Measurements from ENCODE around the gene EMCN.
"Not testable (repeated sequence)": the region's sequence is repeated elsewhere in the genome, so short reads cannot be mapped to it uniquely, and the experiment has no call there.

The EMCN gene

DNA sequence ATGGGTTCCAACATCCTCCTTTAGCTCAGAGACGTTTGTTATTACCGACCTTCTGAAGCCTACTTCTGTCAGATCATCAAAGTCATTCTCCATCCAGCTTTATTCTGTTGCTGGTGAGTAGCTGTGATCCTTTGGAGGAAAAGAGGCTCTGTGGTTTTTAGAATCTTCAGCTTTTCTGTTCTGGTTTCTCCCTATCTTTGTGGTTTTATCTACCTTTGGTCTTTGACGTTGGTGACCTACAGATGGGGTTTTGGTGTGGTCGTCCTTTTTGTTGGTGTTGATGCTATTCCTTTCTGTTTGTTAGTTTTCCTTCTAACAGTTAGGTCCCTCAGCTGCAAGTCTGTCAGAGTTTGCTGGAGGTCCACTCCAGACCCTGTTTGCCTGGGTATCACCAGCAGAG, 12.3 kb upstream of the EMCN start:
- not testable (repeated sequence) for H3K36me3 ChIP-seq (ENCODE audit: control insufficient read depth in 1 of 2, insufficient read depth in 2 of 2, low read length in 2 of 2); H3K27me3 ChIP-seq (ENCODE audit: control insufficient read depth in 1 of 2, insufficient read depth in 2 of 2, low read length in 2 of 2); H3K4me1 ChIP-seq (ENCODE audit: control insufficient read depth in 1 of 2, insufficient read depth in 2 of 2, low read length in 2 of 2); H3K9ac ChIP-seq (ENCODE audit: low read depth in 1 of 2, low read length in 2 of 2); H3K27ac ChIP-seq (ENCODE audit: low read depth, low read length); H3K4me3 ChIP-seq (ENCODE audit: low read depth in 1 of 2, low read length in 2 of 2); H3K9me3 ChIP-seq (ENCODE audit: control insufficient read depth in 1 of 2, low read length in 2 of 2)

DNA sequence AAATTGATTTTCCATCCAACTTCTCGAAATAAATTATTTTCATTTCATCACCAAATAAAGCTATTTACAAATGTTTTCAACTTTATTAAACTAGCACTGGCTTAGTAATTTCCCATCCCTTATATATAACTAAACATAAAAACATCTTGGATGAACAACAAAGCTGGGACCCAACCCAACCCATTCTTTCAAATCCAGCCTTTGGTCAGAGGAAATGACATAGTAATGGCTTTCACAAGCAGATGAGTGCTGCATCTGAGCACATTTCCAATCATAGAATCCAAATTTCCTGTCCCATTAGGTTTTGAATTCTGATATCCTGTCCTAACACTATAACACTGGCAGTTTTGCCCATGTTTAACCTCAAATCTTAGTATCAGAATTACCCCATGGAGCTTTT, 7.9 kb upstream of the EMCN start:
- Histone ChIP-seq H3K4me3 (ENCODE audit: low read depth in 1 of 2, low read length in 2 of 2) (no peak overlapping the region), H3K4me1 (ENCODE audit: control insufficient read depth in 1 of 2, insufficient read depth in 2 of 2, low read length in 2 of 2) (no peaks in the 10 kb centered on the region), H3K9ac (ENCODE audit: low read depth in 1 of 2, low read length in 2 of 2) (no peak overlapping the region), H3K27ac (ENCODE audit: low read depth, low read length) (no peak overlapping the region), H3K9me3 (ENCODE audit: control insufficient read depth in 1 of 2, low read length in 2 of 2) (no peaks in the 10 kb centered on the region), H3K27me3 (ENCODE audit: control insufficient read depth in 1 of 2, insufficient read depth in 2 of 2, low read length in 2 of 2) (no peaks in the 10 kb centered on the region), H3K36me3 (ENCODE audit: control insufficient read depth in 1 of 2, insufficient read depth in 2 of 2, low read length in 2 of 2) (no peaks in the 10 kb centered on the region)

- H3K9me3 ChIP-seq (ENCODE audit: control insufficient read depth in 1 of 2, low read length in 2 of 2) = no peaks in the 10 kb centered on the region
- no peaks in the 10 kb centered on the region for H3K27me3 ChIP-seq (ENCODE audit: control insufficient read depth in 1 of 2, insufficient read depth in 2 of 2, low read length in 2 of 2)
- no peak overlapping the region for H3K27ac ChIP-seq (ENCODE audit: low read depth, low read length)
- H3K36me3 ChIP-seq (ENCODE audit: control insufficient read depth in 1 of 2, insufficient read depth in 2 of 2, low read length in 2 of 2) = no peaks in the 10 kb centered on the region
- no peak overlapping the region for H3K4me3 ChIP-seq (ENCODE audit: low read depth in 1 of 2, low read length in 2 of 2)
- no peak overlapping the region for H3K9ac ChIP-seq (ENCODE audit: low read depth in 1 of 2, low read length in 2 of 2)
- no peaks in the 10 kb centered on the region for H3K4me1 ChIP-seq (ENCODE audit: control insufficient read depth in 1 of 2, insufficient read depth in 2 of 2, low read length in 2 of 2)
These were observed 1.4 kb upstream of the EMCN start for GRCh38 chr4:100519205-100519604.

DNA sequence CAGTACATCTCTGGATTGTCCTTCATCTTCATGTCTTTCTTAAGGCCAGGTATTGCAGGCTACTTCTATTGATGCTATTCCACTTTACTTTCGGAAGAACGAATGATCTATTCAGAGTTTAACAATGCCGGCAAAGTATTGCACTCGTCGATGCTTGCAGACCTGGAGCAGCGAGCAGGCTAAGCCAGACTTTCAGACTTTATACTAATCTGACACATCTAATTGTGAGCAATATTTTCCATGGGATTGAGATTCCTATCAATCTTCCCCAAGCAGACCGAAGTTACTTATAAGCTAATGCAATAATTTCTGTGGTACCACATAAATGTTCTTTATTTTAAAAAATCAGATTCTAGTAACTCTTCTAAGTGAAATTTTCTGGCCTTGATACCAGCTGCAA, 1.6 kb downstream of the EMCN start:
- no peaks in the 10 kb centered on the region for H3K27me3 ChIP-seq (ENCODE audit: control insufficient read depth in 1 of 2, insufficient read depth in 2 of 2, low read length in 2 of 2)
- H3K27ac ChIP-seq (ENCODE audit: low read depth, low read length) = no peak overlapping the region
- no peak overlapping the region for H3K4me3 ChIP-seq (ENCODE audit: low read depth in 1 of 2, low read length in 2 of 2)
- no peaks in the 10 kb centered on the region for H3K9me3 ChIP-seq (ENCODE audit: control insufficient read depth in 1 of 2, low read length in 2 of 2)
- H3K9ac ChIP-seq (ENCODE audit: low read depth in 1 of 2, low read length in 2 of 2) = no peak overlapping the region
- no peaks in the 10 kb centered on the region for H3K36me3 ChIP-seq (ENCODE audit: control insufficient read depth in 1 of 2, insufficient read depth in 2 of 2, low read length in 2 of 2)
- H3K4me1 ChIP-seq (ENCODE audit: control insufficient read depth in 1 of 2, insufficient read depth in 2 of 2, low read length in 2 of 2) = no peaks in the 10 kb centered on the region

GRCh38 chr4:100511896-100512295, 5.9 kb downstream of the EMCN start:
- no peaks in the 10 kb centered on the region for H3K9me3 ChIP-seq (ENCODE audit: control insufficient read depth in 1 of 2, low read length in 2 of 2)
- H3K27me3 ChIP-seq (ENCODE audit: control insufficient read depth in 1 of 2, insufficient read depth in 2 of 2, low read length in 2 of 2) = no peaks in the 10 kb centered on the region
- no peak overlapping the region for H3K4me3 ChIP-seq (ENCODE audit: low read depth in 1 of 2, low read length in 2 of 2)
- H3K27ac ChIP-seq (ENCODE audit: low read depth, low read length) = no peak overlapping the region
- no peak overlapping the region for H3K9ac ChIP-seq (ENCODE audit: low read depth in 1 of 2, low read length in 2 of 2)
- H3K4me1 ChIP-seq (ENCODE audit: control insufficient read depth in 1 of 2, insufficient read depth in 2 of 2, low read length in 2 of 2) = no peaks in the 10 kb centered on the region
- no peaks in the 10 kb centered on the region for H3K36me3 ChIP-seq (ENCODE audit: control insufficient read depth in 1 of 2, insufficient read depth in 2 of 2, low read length in 2 of 2)

DNA sequence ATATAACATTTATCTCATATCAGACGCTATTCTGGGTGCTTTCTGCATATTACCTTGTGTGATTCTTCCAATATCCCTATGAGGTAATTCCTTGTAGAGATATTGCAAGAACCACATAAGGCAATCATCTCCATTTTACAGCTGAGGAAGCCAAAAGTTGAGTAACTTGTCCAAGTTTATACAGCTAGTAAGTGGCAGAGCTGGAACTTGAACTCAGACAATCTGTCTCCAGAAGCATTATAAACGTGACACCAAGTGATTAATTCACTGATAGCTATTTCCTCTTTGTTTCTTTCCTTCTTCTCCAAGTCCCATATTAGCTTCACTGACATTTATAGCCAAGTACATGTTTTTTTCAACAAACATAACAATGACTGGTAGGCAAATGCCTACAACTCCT, 7.3 kb downstream of the EMCN start:
- H3K9ac ChIP-seq (ENCODE audit: low read depth in 1 of 2, low read length in 2 of 2) = no peak overlapping the region
- H3K4me1 ChIP-seq (ENCODE audit: control insufficient read depth in 1 of 2, insufficient read depth in 2 of 2, low read length in 2 of 2) = no peaks in the 10 kb centered on the region
- no peak overlapping the region for H3K27ac ChIP-seq (ENCODE audit: low read depth, low read length)
- H3K4me3 ChIP-seq (ENCODE audit: low read depth in 1 of 2, low read length in 2 of 2) = no peak overlapping the region
- no peaks in the 10 kb centered on the region for H3K9me3 ChIP-seq (ENCODE audit: control insufficient read depth in 1 of 2, low read length in 2 of 2)
- H3K27me3 ChIP-seq (ENCODE audit: control insufficient read depth in 1 of 2, insufficient read depth in 2 of 2, low read length in 2 of 2) = no peaks in the 10 kb centered on the region
- H3K36me3 ChIP-seq (ENCODE audit: control insufficient read depth in 1 of 2, insufficient read depth in 2 of 2, low read length in 2 of 2) = no peaks in the 10 kb centered on the region

DNA sequence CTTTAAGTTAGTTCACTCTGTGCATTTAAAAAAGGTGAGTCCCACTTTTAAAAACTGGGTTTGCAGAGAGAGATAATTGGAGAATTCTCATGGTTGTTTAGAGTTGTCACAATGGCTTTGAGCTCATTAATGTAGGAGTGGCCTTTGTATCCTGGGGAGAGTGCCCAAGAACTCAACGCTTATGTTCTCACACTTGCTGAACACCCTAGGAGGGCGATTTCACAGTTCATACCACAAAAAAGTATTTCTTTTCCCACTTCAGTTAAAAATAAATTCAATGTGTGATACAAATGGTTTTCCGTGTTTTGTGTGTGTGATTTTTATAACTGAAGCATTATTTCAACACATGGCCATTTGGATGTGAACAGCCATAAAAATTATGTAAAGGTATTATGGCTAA, 8.4 kb downstream of the EMCN start:
- Histone ChIP-seq H3K9me3 (ENCODE audit: control insufficient read depth in 1 of 2, low read length in 2 of 2) (no peaks in the 10 kb centered on the region), H3K36me3 (ENCODE audit: control insufficient read depth in 1 of 2, insufficient read depth in 2 of 2, low read length in 2 of 2) (no peaks in the 10 kb centered on the region), H3K4me3 (ENCODE audit: low read depth in 1 of 2, low read length in 2 of 2) (no peak overlapping the region), H3K4me1 (ENCODE audit: control insufficient read depth in 1 of 2, insufficient read depth in 2 of 2, low read length in 2 of 2) (no peaks in the 10 kb centered on the region), H3K27ac (ENCODE audit: low read depth, low read length) (no peak overlapping the region), H3K9ac (ENCODE audit: low read depth in 1 of 2, low read length in 2 of 2) (no peak overlapping the region), H3K27me3 (ENCODE audit: control insufficient read depth in 1 of 2, insufficient read depth in 2 of 2, low read length in 2 of 2) (no peaks in the 10 kb centered on the region)

DNA sequence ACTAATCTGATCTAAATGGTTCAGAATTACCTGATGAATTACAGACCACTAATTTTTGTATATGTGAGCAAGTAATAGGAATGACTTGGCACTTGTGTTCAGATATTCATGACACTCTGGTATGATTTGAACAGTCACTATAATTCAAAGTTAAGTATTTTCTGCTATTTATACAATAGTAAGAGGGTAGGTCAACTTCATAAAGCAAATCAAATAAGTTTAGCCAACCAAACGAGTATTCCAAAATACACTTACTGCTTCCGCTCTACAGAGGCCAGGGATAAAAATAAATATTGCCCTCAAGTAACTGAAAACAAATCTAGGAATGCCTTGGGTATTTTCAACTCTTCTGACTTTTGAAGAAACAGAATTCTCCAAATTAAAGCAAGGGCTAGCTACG, 9.1 kb downstream of the EMCN start:
- no peaks in the 10 kb centered on the region for H3K36me3 ChIP-seq (ENCODE audit: control insufficient read depth in 1 of 2, insufficient read depth in 2 of 2, low read length in 2 of 2)
- H3K9me3 ChIP-seq (ENCODE audit: control insufficient read depth in 1 of 2, low read length in 2 of 2) = no peaks in the 10 kb centered on the region
- no peak overlapping the region for H3K9ac ChIP-seq (ENCODE audit: low read depth in 1 of 2, low read length in 2 of 2)
- no peak overlapping the region for H3K27ac ChIP-seq (ENCODE audit: low read depth, low read length)
- no peaks in the 10 kb centered on the region for H3K4me1 ChIP-seq (ENCODE audit: control insufficient read depth in 1 of 2, insufficient read depth in 2 of 2, low read length in 2 of 2)
- H3K27me3 ChIP-seq (ENCODE audit: control insufficient read depth in 1 of 2, insufficient read depth in 2 of 2, low read length in 2 of 2) = no peaks in the 10 kb centered on the region
- no peak overlapping the region for H3K4me3 ChIP-seq (ENCODE audit: low read depth in 1 of 2, low read length in 2 of 2)

DNA sequence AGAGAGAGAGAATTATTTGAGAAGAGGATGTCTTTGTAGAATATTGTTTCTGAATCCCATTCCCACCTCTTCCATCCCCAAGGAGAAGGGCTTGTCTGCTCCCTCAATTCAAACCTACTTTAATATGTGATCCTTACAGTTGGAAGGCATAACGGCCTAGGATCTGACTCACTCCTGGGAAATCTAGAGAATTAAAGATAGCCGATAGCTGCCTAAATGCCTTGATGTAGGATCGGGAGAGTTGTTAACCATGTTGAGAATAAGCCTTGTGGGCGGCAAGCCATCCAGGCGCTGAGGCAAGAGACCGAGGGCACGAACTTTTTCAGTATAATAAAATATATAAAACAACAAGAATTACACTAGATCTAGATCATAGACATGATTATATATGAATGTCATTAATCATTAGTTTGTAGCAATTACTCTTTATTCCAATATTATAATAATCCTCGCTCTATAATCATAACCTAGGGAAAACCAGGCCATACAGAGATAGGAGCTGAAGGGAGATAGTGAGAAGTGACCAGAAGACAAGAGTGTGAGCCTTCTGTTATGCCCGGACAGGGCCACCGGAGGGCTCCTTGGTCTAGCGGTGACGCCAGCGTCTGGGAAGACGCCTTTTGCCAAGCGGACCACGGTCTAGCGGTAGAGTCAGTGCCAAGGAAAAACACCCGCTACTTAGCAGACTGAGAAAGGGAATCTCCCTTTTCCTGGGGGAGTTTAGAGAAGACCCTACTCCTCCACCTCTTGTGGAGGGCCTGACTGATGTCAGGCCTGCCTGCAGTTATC, 13.5 kb downstream of the EMCN start:
- H3K9me3 ChIP-seq (ENCODE audit: control insufficient read depth in 1 of 2, low read length in 2 of 2) = no peaks in the 10 kb centered on the region
- no peak overlapping the region for H3K4me3 ChIP-seq (ENCODE audit: low read depth in 1 of 2, low read length in 2 of 2)
- H3K4me1 ChIP-seq (ENCODE audit: control insufficient read depth in 1 of 2, insufficient read depth in 2 of 2, low read length in 2 of 2) = no peaks in the 10 kb centered on the region
- H3K36me3 ChIP-seq (ENCODE audit: control insufficient read depth in 1 of 2, insufficient read depth in 2 of 2, low read length in 2 of 2) = no peaks in the 10 kb centered on the region
- H3K27ac ChIP-seq (ENCODE audit: low read depth, low read length) = no peak overlapping the region
- no peaks in the 10 kb centered on the region for H3K27me3 ChIP-seq (ENCODE audit: control insufficient read depth in 1 of 2, insufficient read depth in 2 of 2, low read length in 2 of 2)
- no peak overlapping the region for H3K9ac ChIP-seq (ENCODE audit: low read depth in 1 of 2, low read length in 2 of 2)

GRCh38 chr4:100497791-100498190, 20.0 kb downstream of the EMCN start:
- H3K9ac ChIP-seq (ENCODE audit: low read depth in 1 of 2, low read length in 2 of 2) = no peak overlapping the region

DNA sequence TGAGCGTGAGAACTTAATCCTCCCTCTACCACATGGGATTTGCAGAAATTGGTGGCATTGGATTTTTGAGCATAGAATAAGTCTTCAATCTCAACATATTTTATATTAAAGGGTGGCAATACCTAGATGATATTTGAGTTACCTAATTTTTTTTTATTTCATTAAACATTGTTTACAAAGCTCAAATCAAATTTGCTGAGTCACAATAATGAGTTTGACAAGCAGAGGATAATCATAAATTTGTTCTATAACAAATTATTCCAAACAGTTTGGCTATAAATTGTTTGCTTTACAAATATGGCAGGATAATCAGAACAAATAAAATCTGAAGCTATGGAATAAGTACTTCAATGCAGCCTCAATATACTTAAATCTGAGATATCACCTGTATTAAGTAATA, 22.7 kb downstream of the EMCN start:
- Histone ChIP-seq H3K9me3 (ENCODE audit: control insufficient read depth in 1 of 2, low read length in 2 of 2) (no peaks in the 10 kb centered on the region), H3K27me3 (ENCODE audit: control insufficient read depth in 1 of 2, insufficient read depth in 2 of 2, low read length in 2 of 2) (no peaks in the 10 kb centered on the region), H3K9ac (ENCODE audit: low read depth in 1 of 2, low read length in 2 of 2) (no peak overlapping the region), H3K4me1 (ENCODE audit: control insufficient read depth in 1 of 2, insufficient read depth in 2 of 2, low read length in 2 of 2) (no peaks in the 10 kb centered on the region), H3K27ac (ENCODE audit: low read depth, low read length) (no peak overlapping the region), H3K4me3 (ENCODE audit: low read depth in 1 of 2, low read length in 2 of 2) (no peak overlapping the region), H3K36me3 (ENCODE audit: control insufficient read depth in 1 of 2, insufficient read depth in 2 of 2, low read length in 2 of 2) (no peaks in the 10 kb centered on the region)

More at GRCh38 chr4:100497791-100498190, 20.0 kb downstream of the EMCN start:
- Histone ChIP-seq H3K4me1 (ENCODE audit: control insufficient read depth in 1 of 2, insufficient read depth in 2 of 2, low read length in 2 of 2) (no peaks in the 10 kb centered on the region), H3K4me3 (ENCODE audit: low read depth in 1 of 2, low read length in 2 of 2) (no peak overlapping the region), H3K36me3 (ENCODE audit: control insufficient read depth in 1 of 2, insufficient read depth in 2 of 2, low read length in 2 of 2) (no peaks in the 10 kb centered on the region), H3K27me3 (ENCODE audit: control insufficient read depth in 1 of 2, insufficient read depth in 2 of 2, low read length in 2 of 2) (no peaks in the 10 kb centered on the region), H3K27ac (ENCODE audit: low read depth, low read length) (no peak overlapping the region), H3K9me3 (ENCODE audit: control insufficient read depth in 1 of 2, low read length in 2 of 2) (no peaks in the 10 kb centered on the region)
